HEK293 (cell line): Measurements from ENCODE around the gene KLHL15.

Source experiments
- ELK4 ChIP-seq: IDR thresholded peaks from 2 replicates; pipeline ENCODE4 v1.6.1; 2011; ENCODE audit warnings: mild to moderate bottlenecking, low read depth, low read length, borderline replicate concordance
- HOXA7 ChIP-seq: sonication (generic); formaldehyde crosslinking; IDR thresholded peaks from 2 replicates; pipeline ENCODE4 v1.8.1; 2022; ENCODE audit warnings: missing genetic modification reagents, borderline replicate concordance
- SP3 ChIP-seq: fragments of 450-650 bp; formaldehyde crosslinking; IDR thresholded peaks from 2 replicates; pipeline ENCODE4 v1.5.1; 2016; ENCODE audit warnings: missing biosample characterization, missing genetic modification characterization
- ZBTB10 ChIP-seq: fragments of 450-650 bp; formaldehyde crosslinking; IDR thresholded peaks from 2 replicates; pipeline ENCODE4 v1.5.1; 2016; ENCODE audit warnings: missing biosample characterization, missing genetic modification characterization
- ZFHX2 ChIP-seq: fragments of 450-650 bp; formaldehyde crosslinking; conservative IDR thresholded peaks from 2 replicates; pipeline ENCODE4 v1.5.1; 2016; ENCODE audit warnings: missing biosample characterization, missing genetic modification characterization
- ZNF132 ChIP-seq: fragments of 450-650 bp; formaldehyde crosslinking; IDR thresholded peaks from 2 replicates; pipeline ENCODE4 v1.5.1; 2017; ENCODE audit warnings: missing biosample characterization, missing genetic modification characterization, borderline replicate concordance
- ZNF148 ChIP-seq: fragments of 450-650 bp; formaldehyde crosslinking; IDR thresholded peaks from 2 replicates; pipeline ENCODE4 v1.5.0; 2017; ENCODE audit warnings: missing biosample characterization, missing genetic modification characterization, borderline replicate concordance
- ZNF311 ChIP-seq: fragments of 450-650 bp; formaldehyde crosslinking; IDR thresholded peaks from 2 replicates; pipeline ENCODE4 v1.5.1; 2017; ENCODE audit warnings: missing biosample characterization, missing genetic modification characterization, borderline replicate concordance
- ZNF341 ChIP-seq: fragments of 450-650 bp; formaldehyde crosslinking; IDR thresholded peaks from 2 replicates; pipeline ENCODE4; 2016; ENCODE audit warnings: low read depth, missing biosample characterization, missing genetic modification characterization
- ZNF391 ChIP-seq: fragments of 450-650 bp; formaldehyde crosslinking; IDR thresholded peaks from 2 replicates; pipeline ENCODE4 v1.5.1; 2016; ENCODE audit warnings: low read depth, missing biosample characterization, missing genetic modification characterization, borderline replicate concordance
- ZNF394 ChIP-seq: fragments of 450-650 bp; formaldehyde crosslinking; IDR thresholded peaks from 2 replicates; pipeline ENCODE4 v1.5.1; 2016; ENCODE audit warnings: missing biosample characterization, missing genetic modification characterization, mild to moderate bottlenecking, moderate library complexity, borderline replicate concordance
- ZNF423 ChIP-seq: fragments of 450-650 bp; formaldehyde crosslinking; IDR thresholded peaks from 2 replicates; pipeline ENCODE4 v1.5.1; 2016; ENCODE audit warnings: missing biosample characterization, missing genetic modification characterization
- ZNF621 ChIP-seq: fragments of 450-650 bp; formaldehyde crosslinking; IDR thresholded peaks from 2 replicates; pipeline ENCODE4 v1.5.1; 2017; ENCODE audit warnings: missing biosample characterization, missing genetic modification characterization
- ZNF624 ChIP-seq: fragments of 450-650 bp; formaldehyde crosslinking; IDR thresholded peaks from 2 replicates; pipeline ENCODE4 v1.5.1; 2017; ENCODE audit warnings: missing biosample characterization, missing genetic modification characterization
- ZNF785 ChIP-seq: fragments of 450-650 bp; formaldehyde crosslinking; IDR thresholded peaks from 2 replicates; pipeline ENCODE4 v1.5.1; 2016; ENCODE audit warnings: missing biosample characterization, missing genetic modification characterization
- ZSCAN23 ChIP-seq: fragments of 450-650 bp; formaldehyde crosslinking; IDR thresholded peaks from 2 replicates; pipeline ENCODE4 v1.5.1; 2016; ENCODE audit warnings: missing biosample characterization, missing genetic modification characterization
- ZXDB ChIP-seq: fragments of 450-650 bp; formaldehyde crosslinking; IDR thresholded peaks from 2 replicates; pipeline ENCODE4 v1.5.1; 2016; ENCODE audit warnings: missing biosample characterization, missing genetic modification characterization
- TF ChIP-seq, protein P1 (sequence below): fragments of 450-650 bp; formaldehyde crosslinking; IDR thresholded peaks from 2 replicates; pipeline ENCODE4 v1.5.1; 2016; ENCODE audit warnings: missing biosample characterization, missing genetic modification characterization
- TF ChIP-seq, protein P2 (sequence below): fragments of 450-650 bp; formaldehyde crosslinking; IDR thresholded peaks from 2 replicates; pipeline ENCODE4 v1.5.1; 2016; ENCODE audit warnings: missing biosample characterization, missing genetic modification characterization
- TF ChIP-seq, protein P3 (sequence below): fragments of 450-650 bp; IDR thresholded peaks from 2 replicates; pipeline ENCODE4 v1.5.1; 2018; ENCODE audit warnings: missing biosample characterization, missing genetic modification characterization
- TF ChIP-seq, protein P4 (sequence below): fragments of 450-650 bp; formaldehyde crosslinking; IDR thresholded peaks from 2 replicates; pipeline ENCODE4 v1.5.1; 2017; ENCODE audit warnings: missing biosample characterization, missing genetic modification characterization

KLHL15 gene

DNA sequence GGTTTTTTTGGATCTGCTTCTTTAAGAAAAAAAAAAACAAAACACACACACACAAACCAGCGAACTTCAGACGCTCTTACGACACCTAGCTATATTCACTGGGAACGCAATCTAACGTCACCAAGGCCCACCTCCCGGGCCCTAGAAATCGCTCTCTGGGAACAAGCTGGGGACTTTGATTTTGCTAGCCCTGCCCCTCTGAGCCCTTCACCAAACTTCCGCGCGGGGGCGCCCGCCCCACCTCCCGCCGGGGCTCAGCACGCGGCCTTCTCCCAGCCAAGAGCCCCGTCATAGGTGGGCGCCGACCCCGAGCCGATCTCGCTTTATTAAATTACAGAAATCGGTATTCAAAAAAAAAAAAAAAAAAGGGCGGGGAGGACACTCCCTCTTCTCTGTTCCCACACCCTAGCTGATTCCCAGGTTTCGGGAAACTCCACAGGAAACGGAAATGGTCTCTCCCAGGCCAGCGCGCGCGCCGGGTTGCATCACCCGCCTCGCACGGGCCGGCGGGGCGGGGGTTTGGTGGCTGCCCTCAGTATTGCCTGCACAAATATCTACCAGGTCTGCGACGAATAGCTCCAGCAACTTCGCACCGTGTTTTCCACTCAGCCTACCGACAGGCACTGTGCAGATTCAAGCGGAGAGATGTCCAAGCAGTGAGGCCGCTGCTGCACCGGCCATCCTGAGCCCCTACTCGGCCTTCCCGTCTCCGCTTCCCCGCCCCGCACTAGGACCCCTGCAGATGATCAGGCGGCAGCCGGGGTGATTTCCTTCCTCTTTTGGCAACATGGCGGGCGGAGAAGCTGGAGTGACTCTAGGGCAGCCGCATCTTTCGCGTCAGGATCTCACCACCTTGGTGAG lies 27.4 kb upstream of the KLHL15 start, which contains the start of gene EIF2S3 (continued):
- TF ChIP-seq ZNF132 (tag by site-specific recombination) (no peak), ZNF311 (tag by site-specific recombination) (no peak), ZFHX2 (peak; percentile 68), ZNF341 (tag by site-specific recombination) (peak; percentile 88), ELK4 (peak; percentile 49; the same call in 1 of the 2 replicates), ZNF621 (tag by site-specific recombination) (no peak), ZXDB (tag by site-specific recombination) (peak; percentile 100), ZSCAN23 (tag by site-specific recombination) (peak; percentile 86), ZNF624 (no peak), ZBTB10 (tag by site-specific recombination) (peak; percentile 36), ZNF148 (0 out of 2 replicates have a peak, but pooled peaks have one; percentile 14), ZNF394 (tag by site-specific recombination) (peak; percentile 98), ZNF391 (tag by site-specific recombination) (peak; percentile 91; the same call in 1 of the 2 replicates), SP3 (tag by site-specific recombination) (peak; percentile 91), ZNF423 (tag by site-specific recombination) (peak; percentile 30; the same call in 1 of the 2 replicates), ZNF785 (tag by site-specific recombination) (no peak), HOXA7 (CRISPR knock-in tag) (no peak)
- TF ChIP-seq, protein P1, sequence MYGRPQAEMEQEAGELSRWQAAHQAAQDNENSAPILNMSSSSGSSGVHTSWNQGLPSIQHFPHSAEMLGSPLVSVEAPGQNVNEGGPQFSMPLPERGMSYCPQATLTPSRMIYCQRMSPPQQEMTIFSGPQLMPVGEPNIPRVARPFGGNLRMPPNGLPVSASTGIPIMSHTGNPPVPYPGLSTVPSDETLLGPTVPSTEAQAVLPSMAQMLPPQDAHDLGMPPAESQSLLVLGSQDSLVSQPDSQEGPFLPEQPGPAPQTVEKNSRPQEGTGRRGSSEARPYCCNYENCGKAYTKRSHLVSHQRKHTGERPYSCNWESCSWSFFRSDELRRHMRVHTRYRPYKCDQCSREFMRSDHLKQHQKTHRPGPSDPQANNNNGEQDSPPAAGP (tag by site-specific recombination), result peak; percentile 92
- TF ChIP-seq, protein P2, sequence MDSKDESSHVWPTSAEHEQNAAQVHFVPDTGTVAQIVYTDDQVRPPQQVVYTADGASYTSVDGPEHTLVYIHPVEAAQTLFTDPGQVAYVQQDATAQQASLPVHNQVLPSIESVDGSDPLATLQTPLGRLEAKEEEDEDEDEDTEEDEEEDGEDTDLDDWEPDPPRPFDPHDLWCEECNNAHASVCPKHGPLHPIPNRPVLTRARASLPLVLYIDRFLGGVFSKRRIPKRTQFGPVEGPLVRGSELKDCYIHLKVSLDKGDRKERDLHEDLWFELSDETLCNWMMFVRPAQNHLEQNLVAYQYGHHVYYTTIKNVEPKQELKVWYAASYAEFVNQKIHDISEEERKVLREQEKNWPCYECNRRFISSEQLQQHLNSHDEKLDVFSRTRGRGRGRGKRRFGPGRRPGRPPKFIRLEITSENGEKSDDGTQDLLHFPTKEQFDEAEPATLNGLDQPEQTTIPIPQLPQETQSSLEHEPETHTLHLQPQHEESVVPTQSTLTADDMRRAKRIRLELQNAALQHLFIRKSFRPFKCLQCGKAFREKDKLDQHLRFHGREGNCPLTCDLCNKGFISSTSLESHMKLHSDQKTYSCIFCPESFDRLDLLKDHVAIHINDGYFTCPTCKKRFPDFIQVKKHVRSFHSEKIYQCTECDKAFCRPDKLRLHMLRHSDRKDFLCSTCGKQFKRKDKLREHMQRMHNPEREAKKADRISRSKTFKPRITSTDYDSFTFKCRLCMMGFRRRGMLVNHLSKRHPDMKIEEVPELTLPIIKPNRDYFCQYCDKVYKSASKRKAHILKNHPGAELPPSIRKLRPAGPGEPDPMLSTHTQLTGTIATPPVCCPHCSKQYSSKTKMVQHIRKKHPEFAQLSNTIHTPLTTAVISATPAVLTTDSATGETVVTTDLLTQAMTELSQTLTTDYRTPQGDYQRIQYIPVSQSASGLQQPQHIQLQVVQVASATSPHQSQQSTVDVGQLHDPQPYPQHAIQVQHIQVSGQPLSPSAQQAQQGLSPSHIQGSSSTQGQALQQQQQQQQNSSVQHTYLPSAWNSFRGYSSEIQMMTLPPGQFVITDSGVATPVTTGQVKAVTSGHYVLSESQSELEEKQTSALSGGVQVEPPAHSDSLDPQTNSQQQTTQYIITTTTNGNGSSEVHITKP, result peak; percentile 99
- TF ChIP-seq, protein P3, sequence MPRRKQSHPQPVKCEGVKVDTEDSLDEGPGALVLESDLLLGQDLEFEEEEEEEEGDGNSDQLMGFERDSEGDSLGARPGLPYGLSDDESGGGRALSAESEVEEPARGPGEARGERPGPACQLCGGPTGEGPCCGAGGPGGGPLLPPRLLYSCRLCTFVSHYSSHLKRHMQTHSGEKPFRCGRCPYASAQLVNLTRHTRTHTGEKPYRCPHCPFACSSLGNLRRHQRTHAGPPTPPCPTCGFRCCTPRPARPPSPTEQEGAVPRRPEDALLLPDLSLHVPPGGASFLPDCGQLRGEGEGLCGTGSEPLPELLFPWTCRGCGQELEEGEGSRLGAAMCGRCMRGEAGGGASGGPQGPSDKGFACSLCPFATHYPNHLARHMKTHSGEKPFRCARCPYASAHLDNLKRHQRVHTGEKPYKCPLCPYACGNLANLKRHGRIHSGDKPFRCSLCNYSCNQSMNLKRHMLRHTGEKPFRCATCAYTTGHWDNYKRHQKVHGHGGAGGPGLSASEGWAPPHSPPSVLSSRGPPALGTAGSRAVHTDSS, result no peak; the same call in 1 of the 2 replicates
- TF ChIP-seq, protein P4, sequence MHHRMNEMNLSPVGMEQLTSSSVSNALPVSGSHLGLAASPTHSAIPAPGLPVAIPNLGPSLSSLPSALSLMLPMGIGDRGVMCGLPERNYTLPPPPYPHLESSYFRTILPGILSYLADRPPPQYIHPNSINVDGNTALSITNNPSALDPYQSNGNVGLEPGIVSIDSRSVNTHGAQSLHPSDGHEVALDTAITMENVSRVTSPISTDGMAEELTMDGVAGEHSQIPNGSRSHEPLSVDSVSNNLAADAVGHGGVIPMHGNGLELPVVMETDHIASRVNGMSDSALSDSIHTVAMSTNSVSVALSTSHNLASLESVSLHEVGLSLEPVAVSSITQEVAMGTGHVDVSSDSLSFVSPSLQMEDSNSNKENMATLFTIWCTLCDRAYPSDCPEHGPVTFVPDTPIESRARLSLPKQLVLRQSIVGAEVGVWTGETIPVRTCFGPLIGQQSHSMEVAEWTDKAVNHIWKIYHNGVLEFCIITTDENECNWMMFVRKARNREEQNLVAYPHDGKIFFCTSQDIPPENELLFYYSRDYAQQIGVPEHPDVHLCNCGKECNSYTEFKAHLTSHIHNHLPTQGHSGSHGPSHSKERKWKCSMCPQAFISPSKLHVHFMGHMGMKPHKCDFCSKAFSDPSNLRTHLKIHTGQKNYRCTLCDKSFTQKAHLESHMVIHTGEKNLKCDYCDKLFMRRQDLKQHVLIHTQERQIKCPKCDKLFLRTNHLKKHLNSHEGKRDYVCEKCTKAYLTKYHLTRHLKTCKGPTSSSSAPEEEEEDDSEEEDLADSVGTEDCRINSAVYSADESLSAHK (tag by site-specific recombination), result peak; percentile 61; the same call in 1 of the 2 replicates
